ENCODE data around the gene TSPO. TPM values are rescaled to one million over a fixed set of nuclear protein-coding genes. Genes with fewer than 3 reads are reported as not detected.
A peak's percentile ranks its signal among the peaks of the same experiment; 100 is the strongest.

The TSPO gene
- total RNA-seq, 1 experiment from 2014 or later: 243 TPM

DNA sequence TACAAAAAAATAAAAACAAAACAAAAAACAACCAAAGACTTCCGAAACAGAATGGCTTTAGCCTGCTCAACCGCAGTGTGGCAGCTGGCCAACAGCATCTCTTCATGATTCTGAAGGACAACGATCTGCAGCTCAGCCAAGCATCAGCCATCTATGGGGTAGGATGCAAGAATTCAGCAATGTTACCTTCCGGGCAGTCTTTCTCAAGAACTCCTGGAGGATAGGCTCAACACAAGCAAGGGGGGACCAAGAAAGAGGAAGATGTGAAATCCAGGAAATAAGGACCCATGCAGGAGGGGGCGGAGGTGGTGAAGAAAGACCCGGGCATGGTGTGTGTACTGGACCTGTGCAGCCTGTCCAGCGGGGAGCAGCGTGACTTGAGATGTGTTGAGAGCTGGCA, 3.5 kb upstream of the TSPO start:
- no peaks in the 10 kb centered on the region for H3K9me3 ChIP-seq (ENCODE audit: insufficient read depth, low read depth)
- H3K4me3 ChIP-seq: no peak overlapping the region
- no peak overlapping the region for H3K4me2 ChIP-seq
- no peaks in the 10 kb centered on the region for H3K9me2 ChIP-seq (ENCODE audit: insufficient read depth)
- H3K27ac ChIP-seq: no peak overlapping the region
- H2AFZ ChIP-seq: no peak overlapping the region
- H3K79me2 ChIP-seq (ENCODE audit: low read depth): peaks cover 16% of the 10 kb centered on the region
- ChIA-PET CTCF (no interaction called here), POLR2A (ENCODE audit: unreplicated experiment) (no interaction called here)
- DNase-seq: no peak
- no peak for TF ChIP-seq EZH2 (IDR thresholded peaks at IDR 0.05; ENCODE audit: low read depth)
- no peaks in the 10 kb centered on the region for H3K36me3 ChIP-seq (ENCODE audit: low read depth)
- intact Hi-C loops (cut with micrococcal nuclease; ENCODE audit: unreplicated experiment): no loop called here
- H4K20me1 ChIP-seq (ENCODE audit: insufficient read depth): no peaks in the 10 kb centered on the region
- no TSS peak for BruUV-seq (replicated peaks)
- H3K4me1 ChIP-seq (replicated peaks; ENCODE audit: insufficient read depth): peaks cover 14% of the 10 kb centered on the region
- H3K27me3 ChIP-seq (ENCODE audit: insufficient read depth, low read depth): no peaks in the 10 kb centered on the region
- H3F3A ChIP-seq (ENCODE audit: insufficient read depth, low read depth): peaks cover 23% of the 10 kb centered on the region

DNA sequence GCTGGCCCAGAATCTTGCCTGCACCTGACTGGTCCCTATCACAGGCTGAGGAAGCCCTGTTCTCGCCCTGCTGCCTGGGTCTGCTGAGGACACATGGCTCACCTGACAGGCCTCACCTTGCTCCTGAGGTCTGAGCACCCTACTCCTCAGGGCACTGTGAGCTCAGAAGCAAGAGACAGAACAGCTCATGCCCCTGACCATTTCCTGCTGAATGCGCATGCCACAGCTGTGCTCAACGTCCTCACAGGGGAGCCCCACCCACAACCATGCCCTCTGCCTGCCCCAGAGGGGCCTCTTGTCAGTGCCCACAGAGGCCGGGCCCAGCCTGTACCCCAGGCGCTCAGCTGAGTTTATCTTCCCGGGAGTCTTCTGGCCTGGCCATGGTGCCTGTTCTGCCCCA, 2.8 kb upstream of the TSPO start:
- ChIA-PET POLR2A (ENCODE audit: unreplicated experiment) (interaction anchor here (0.6 kb wide), 1 partner anchor 22 kb away, joined by 5 read pairs; no protein-coding TSS in a partner anchor), CTCF (interaction anchor here (0.5 kb wide), 1 partner anchor 19 kb away, joined by 9 read pairs; no protein-coding TSS in a partner anchor)
- H3K36me3 ChIP-seq (ENCODE audit: low read depth): no peaks in the 10 kb centered on the region
- no peaks in the 10 kb centered on the region for H3K9me2 ChIP-seq (ENCODE audit: insufficient read depth)
- TF ChIP-seq, protein P1, sequence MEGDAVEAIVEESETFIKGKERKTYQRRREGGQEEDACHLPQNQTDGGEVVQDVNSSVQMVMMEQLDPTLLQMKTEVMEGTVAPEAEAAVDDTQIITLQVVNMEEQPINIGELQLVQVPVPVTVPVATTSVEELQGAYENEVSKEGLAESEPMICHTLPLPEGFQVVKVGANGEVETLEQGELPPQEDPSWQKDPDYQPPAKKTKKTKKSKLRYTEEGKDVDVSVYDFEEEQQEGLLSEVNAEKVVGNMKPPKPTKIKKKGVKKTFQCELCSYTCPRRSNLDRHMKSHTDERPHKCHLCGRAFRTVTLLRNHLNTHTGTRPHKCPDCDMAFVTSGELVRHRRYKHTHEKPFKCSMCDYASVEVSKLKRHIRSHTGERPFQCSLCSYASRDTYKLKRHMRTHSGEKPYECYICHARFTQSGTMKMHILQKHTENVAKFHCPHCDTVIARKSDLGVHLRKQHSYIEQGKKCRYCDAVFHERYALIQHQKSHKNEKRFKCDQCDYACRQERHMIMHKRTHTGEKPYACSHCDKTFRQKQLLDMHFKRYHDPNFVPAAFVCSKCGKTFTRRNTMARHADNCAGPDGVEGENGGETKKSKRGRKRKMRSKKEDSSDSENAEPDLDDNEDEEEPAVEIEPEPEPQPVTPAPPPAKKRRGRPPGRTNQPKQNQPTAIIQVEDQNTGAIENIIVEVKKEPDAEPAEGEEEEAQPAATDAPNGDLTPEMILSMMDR (conservative IDR thresholded peaks at IDR 0.05): no peak
- TF ChIP-seq EZH2 (IDR thresholded peaks at IDR 0.05; ENCODE audit: low read depth): no peak
- no peak for DNase-seq
- no peak overlapping the region for H3K27ac ChIP-seq
- no TSS peak for BruUV-seq (replicated peaks)
- peaks cover 23% of the 10 kb centered on the region for H3F3A ChIP-seq (ENCODE audit: insufficient read depth, low read depth)
- H3K4me3 ChIP-seq: no peak overlapping the region
- 0 out of 2 replicates have a peak overlapping the region, but pooled peaks have one; percentile 53 for H2AFZ ChIP-seq
- H4K20me1 ChIP-seq (ENCODE audit: insufficient read depth): no peaks in the 10 kb centered on the region
- peaks cover 17% of the 10 kb centered on the region for H3K79me2 ChIP-seq (ENCODE audit: low read depth)
- H3K4me2 ChIP-seq: no peak overlapping the region; the same call in 1 of the 2 replicates
- H3K27me3 ChIP-seq (ENCODE audit: insufficient read depth, low read depth): no peaks in the 10 kb centered on the region
- H3K4me1 ChIP-seq (replicated peaks; ENCODE audit: insufficient read depth): peaks cover 17% of the 10 kb centered on the region
- intact Hi-C loops (cut with micrococcal nuclease; ENCODE audit: unreplicated experiment): no loop called here
- no peaks in the 10 kb centered on the region for H3K9me3 ChIP-seq (ENCODE audit: insufficient read depth, low read depth)

DNA sequence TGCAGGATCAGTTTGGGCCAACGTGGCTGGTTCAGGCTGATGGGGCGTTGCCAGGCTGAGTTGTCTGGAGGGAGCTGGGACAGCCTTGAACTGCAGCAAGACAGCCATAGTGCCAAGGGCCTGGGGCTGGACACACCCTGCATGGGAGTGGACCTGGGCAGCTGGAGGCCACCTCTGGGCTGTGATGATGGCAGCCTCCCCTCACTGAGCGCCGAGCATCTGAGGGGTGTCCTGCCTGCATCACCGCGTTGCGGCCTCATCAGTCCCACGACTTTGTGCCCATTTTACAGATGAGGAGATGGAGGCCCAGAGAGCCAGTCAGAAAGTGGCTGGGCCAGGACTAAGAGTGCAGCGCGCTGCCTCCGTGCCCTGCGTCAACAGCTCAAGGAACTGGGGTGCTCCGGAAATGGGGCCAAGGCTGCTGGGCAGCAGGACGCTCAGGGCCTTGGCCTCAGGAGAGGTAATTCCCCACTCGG, 590 bp upstream of the TSPO start:
- Histone ChIP-seq H3K27me3 (ENCODE audit: insufficient read depth, low read depth) (no peaks in the 10 kb centered on the region), H4K20me1 (ENCODE audit: insufficient read depth) (no peaks in the 10 kb centered on the region; the same call in 1 of the 2 replicates), H3K4me1 (replicated peaks; ENCODE audit: insufficient read depth) (peaks cover 20% of the 10 kb centered on the region), H3K9me2 (ENCODE audit: insufficient read depth) (no peaks in the 10 kb centered on the region), H3K36me3 (ENCODE audit: low read depth) (no peaks in the 10 kb centered on the region), H2AFZ (peak overlapping the region; percentile 93), H3F3A (ENCODE audit: insufficient read depth, low read depth) (peaks cover 18% of the 10 kb centered on the region), H3K9me3 (ENCODE audit: insufficient read depth, low read depth) (no peaks in the 10 kb centered on the region), H3K4me3 (peak overlapping the region; percentile 88), H3K4me2 (peak overlapping the region; percentile 99), H3K27ac (no peak overlapping the region), H3K79me2 (ENCODE audit: low read depth) (peaks cover 38% of the 10 kb centered on the region)
- ChIA-PET POLR2A (ENCODE audit: unreplicated experiment) (interaction anchor here (0.5 to 0.7 kb wide), 4 partner anchors 24 to 231 kb away, joined by 3 to 20 read pairs (median 6); no protein-coding TSS in a partner anchor), CTCF (no interaction called here)
- BruUV-seq (replicated peaks): no TSS peak
- no peak for DNase-seq
- intact Hi-C loops (cut with micrococcal nuclease; ENCODE audit: unreplicated experiment): loop anchor here (5.0 kb wide), 1 partner anchor 37 kb away; the partner anchor contains the start of gene TTLL12
- TF ChIP-seq EZH2 (IDR thresholded peaks at IDR 0.05; ENCODE audit: low read depth): no peak
- TF ChIP-seq, protein P1 (conservative IDR thresholded peaks at IDR 0.05): no peak

All from PC-9 (cell line).